Astrocyte (in vitro differentiated cells and primary cell): ENCODE data around the gene C19orf85. TPM values are rescaled to one million over a fixed set of nuclear protein-coding genes. Genes with fewer than 3 reads are reported as not detected.
A peak's percentile ranks its signal among the peaks of the same experiment; 100 is the strongest.

ENCODE experiments used
- DNase-seq: peaks from one replicate; pipeline ENCODE4 v3.0.0-alpha.2; 2010; ENCODE audit warnings: low read depth
- FAIRE-seq: peaks from 2 replicates; lab custom pipeline; 2011; peaks lifted over from hg19 to GRCh38; lab: Jason Lieb, UNC
- H2AFZ ChIP-seq: 2 replicates; pipeline ENCODE4 v1.6.0; 2012; ENCODE audit warnings: low read depth, low read length, inconsistent platforms
- H3K27ac ChIP-seq: 2 replicates; pipeline ENCODE4 v1.5.1; 2011; ENCODE audit warnings: low read depth, low read length, inconsistent platforms
- H3K27me3 ChIP-seq: 2 replicates; pipeline ENCODE4 v1.6.0; 2011; ENCODE audit warnings: low read length, inconsistent platforms; ENCODE audit not compliant: insufficient read depth
- H3K36me3 ChIP-seq: 2 replicates; pipeline ENCODE4 v1.5.1; 2011; ENCODE audit warnings: low read length, inconsistent platforms; ENCODE audit not compliant: insufficient read depth
- H3K4me1 ChIP-seq: 2 replicates; pipeline ENCODE4 v1.5.1; 2011; ENCODE audit warnings: low read length, inconsistent platforms; ENCODE audit not compliant: insufficient read depth
- H3K4me2 ChIP-seq: 2 replicates; pipeline ENCODE4 v1.6.0; 2012; ENCODE audit warnings: low read length, inconsistent platforms
- H3K4me3 ChIP-seq: 2 replicates; pipeline ENCODE4 v1.5.1; 2011; ENCODE audit warnings: low read depth, mild to moderate bottlenecking, low read length, inconsistent platforms; ENCODE audit not compliant: insufficient read depth
- H3K79me2 ChIP-seq: 2 replicates; pipeline ENCODE4 v1.6.0; 2012; ENCODE audit warnings: mild to moderate bottlenecking, low read length, inconsistent platforms; ENCODE audit not compliant: insufficient read depth
- H3K9ac ChIP-seq: 2 replicates; pipeline ENCODE4 v1.6.0; 2012; ENCODE audit warnings: mild to moderate bottlenecking, low read length, inconsistent platforms
- H3K9me3 ChIP-seq: 2 replicates; pipeline ENCODE4 v1.5.1; 2012; ENCODE audit warnings: low read depth, mild to moderate bottlenecking, low read length, inconsistent platforms; ENCODE audit not compliant: insufficient read depth
- H4K20me1 ChIP-seq: 2 replicates; pipeline ENCODE4 v1.6.0; 2012; ENCODE audit warnings: low read length, inconsistent platforms; ENCODE audit not compliant: insufficient read depth
- H3K27ac Mint-ChIP-seq: one replicate; pipeline ENCODE4 v1.8.0; 2021; ENCODE audit warnings: mild to moderate bottlenecking, mixed read lengths; ENCODE audit not compliant: unreplicated experiment
- H3K27me3 Mint-ChIP-seq: one replicate; pipeline ENCODE4 v1.8.0; 2021; ENCODE audit warnings: low read depth, mixed read lengths; ENCODE audit not compliant: unreplicated experiment
- H3K36me3 Mint-ChIP-seq: one replicate; pipeline ENCODE4 v1.8.0; 2021; ENCODE audit warnings: low read depth, mixed read lengths; ENCODE audit not compliant: unreplicated experiment
- H3K4me1 Mint-ChIP-seq: one replicate; pipeline ENCODE4 v1.8.0; 2021; ENCODE audit warnings: low read depth, mixed read lengths; ENCODE audit not compliant: unreplicated experiment
- H3K4me3 Mint-ChIP-seq: one replicate; pipeline ENCODE4 v1.8.0; 2021; ENCODE audit warnings: mild to moderate bottlenecking, moderate library complexity, mixed read lengths; ENCODE audit not compliant: unreplicated experiment
- H3K9me3 Mint-ChIP-seq: one replicate; pipeline ENCODE4 v1.8.0; 2021; ENCODE audit warnings: mild to moderate bottlenecking, mixed read lengths; ENCODE audit not compliant: unreplicated experiment
- CTCF ChIP-seq: IDR thresholded peaks from 2 replicates; pipeline ENCODE4 v1.5.1; 2011; ENCODE audit warnings: low read depth, mild to moderate bottlenecking, inconsistent platforms, low read length, moderate library complexity; ENCODE audit not compliant: insufficient read depth
- EZH2 ChIP-seq: IDR thresholded peaks from 2 replicates; pipeline ENCODE4 v1.6.1; 2012; ENCODE audit warnings: mild to moderate bottlenecking, low read length, inconsistent platforms; ENCODE audit not compliant: insufficient read depth
- total RNA-seq: library from RNA; stranded (reverse); gene quantifications from 2 replicates; pipeline ENCODE4 v1.2.1, GENCODE V29; 2021

The C19orf85 gene
- total RNA-seq, 1 donor from 2014 or later = not detected

DNA sequence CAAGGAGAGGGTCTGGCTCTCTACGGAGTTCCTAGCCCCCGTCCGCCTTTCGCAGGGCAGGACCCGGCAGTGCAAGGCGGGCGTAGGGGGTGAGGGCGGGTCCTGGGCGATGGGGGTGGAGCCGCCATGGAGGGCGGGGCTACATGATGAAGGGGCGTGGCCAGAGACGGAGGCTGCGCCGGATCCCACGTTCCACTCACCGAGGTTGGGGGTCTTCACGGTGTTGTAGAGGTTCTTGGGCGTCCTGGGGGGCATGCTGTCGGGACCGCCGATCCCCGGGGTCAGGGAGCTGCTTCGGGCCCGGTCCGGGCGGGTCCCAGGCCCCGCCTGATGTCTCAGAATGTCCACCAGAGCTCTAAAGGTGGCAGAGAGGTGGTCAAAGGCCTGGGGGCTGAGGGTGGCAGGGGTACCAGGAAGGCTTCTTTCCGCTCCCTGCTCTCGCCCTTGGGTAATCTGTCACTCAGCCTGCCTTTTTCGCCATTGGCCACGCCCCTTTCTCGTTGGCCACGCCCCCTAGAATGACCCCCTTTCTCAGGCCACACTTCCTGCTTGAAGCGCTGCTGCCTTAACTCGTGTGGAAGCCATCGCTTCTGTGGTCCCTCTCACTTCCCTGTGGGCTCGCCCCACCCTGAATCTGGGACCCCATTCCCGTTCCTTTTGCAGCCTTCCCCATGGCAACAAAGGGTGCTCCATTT lies 24.0 kb downstream of the C19orf85 start:
- no peak for DNase-seq
- Mint-ChIP-seq H3K9me3 (peaks cover 10% of the 10 kb centered on the region), H3K36me3 (no peaks in the 10 kb centered on the region), H3K4me3 (peak overlapping the region; percentile 12), H3K27ac (no peak overlapping the region), H3K27me3 (peaks cover 73% of the 10 kb centered on the region), H3K4me1 (no peaks in the 10 kb centered on the region)
- no peaks in the 10 kb centered on the region for H3K79me2 ChIP-seq
- H4K20me1 ChIP-seq = no peaks in the 10 kb centered on the region
- H3K9me3 ChIP-seq = peaks cover 4% of the 10 kb centered on the region
- no peak overlapping the region for H3K4me2 ChIP-seq
- H3K36me3 ChIP-seq = no peaks in the 10 kb centered on the region
- H2AFZ ChIP-seq = no peak overlapping the region
- H3K4me3 ChIP-seq = no peak overlapping the region
- H3K27me3 ChIP-seq = peaks cover 48% of the 10 kb centered on the region
- H3K9ac ChIP-seq = no peak overlapping the region
- TF ChIP-seq CTCF = no peak
- TF ChIP-seq EZH2 = no peak
- no peak for FAIRE-seq
- H3K4me1 ChIP-seq = no peaks in the 10 kb centered on the region
- no peak overlapping the region for H3K27ac ChIP-seq

DNA sequence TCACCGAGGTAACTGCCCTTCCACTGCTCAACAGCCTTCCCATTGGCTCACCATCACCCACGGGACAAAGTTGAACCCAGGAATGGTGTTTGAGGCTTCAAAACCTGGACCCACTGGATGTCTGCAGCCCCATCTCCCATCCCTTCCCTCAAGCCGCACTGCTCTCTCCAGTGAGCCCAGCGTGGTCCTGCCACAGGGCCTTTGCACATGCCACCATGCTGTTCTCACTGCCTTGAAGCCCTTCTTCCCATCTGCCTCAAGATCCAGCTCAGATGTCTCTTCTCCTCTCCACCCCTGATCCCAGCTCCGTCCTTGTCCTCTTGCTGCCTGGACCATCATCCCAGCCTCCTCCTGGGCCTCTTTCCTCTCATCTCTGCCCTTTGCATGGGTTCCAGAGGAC lies 25.5 kb downstream of the C19orf85 start:
- Histone ChIP-seq H3K4me1 (no peaks in the 10 kb centered on the region), H2AFZ (no peak overlapping the region), H3K4me3 (no peak overlapping the region), H4K20me1 (no peaks in the 10 kb centered on the region), H3K4me2 (no peak overlapping the region), H3K36me3 (no peaks in the 10 kb centered on the region), H3K27ac (no peak overlapping the region), H3K27me3 (peaks cover 37% of the 10 kb centered on the region), H3K79me2 (no peaks in the 10 kb centered on the region), H3K9me3 (peaks cover 4% of the 10 kb centered on the region), H3K9ac (no peak overlapping the region)
- Mint-ChIP-seq H3K36me3 (no peaks in the 10 kb centered on the region), H3K27ac (no peak overlapping the region), H3K27me3 (peaks cover 58% of the 10 kb centered on the region), H3K4me3 (peak overlapping the region; percentile 57), H3K4me1 (no peaks in the 10 kb centered on the region), H3K9me3 (peaks cover 10% of the 10 kb centered on the region)
- FAIRE-seq (no peak), DNase-seq (no peak)
- TF ChIP-seq CTCF = no peak
- no peak for TF ChIP-seq EZH2

- no peak overlapping the region for H3K9ac ChIP-seq
- no peaks in the 10 kb centered on the region for H3K4me1 ChIP-seq
- no peak overlapping the region for H3K4me2 ChIP-seq
- Mint-ChIP-seq H3K36me3 (no peaks in the 10 kb centered on the region), H3K27ac (no peak overlapping the region), H3K9me3 (peaks cover 10% of the 10 kb centered on the region), H3K27me3 (peaks cover 45% of the 10 kb centered on the region), H3K4me1 (no peaks in the 10 kb centered on the region), H3K4me3 (peak overlapping the region; percentile 45)
- H2AFZ ChIP-seq = no peak overlapping the region
- H3K27ac ChIP-seq = no peak overlapping the region
- DNase-seq = peak; percentile 31
- no peaks in the 10 kb centered on the region for H3K36me3 ChIP-seq
- TF ChIP-seq CTCF = no peak
- no peak for TF ChIP-seq EZH2
- no peaks in the 10 kb centered on the region for H4K20me1 ChIP-seq
- peaks cover 35% of the 10 kb centered on the region for H3K27me3 ChIP-seq
- H3K9me3 ChIP-seq = peaks cover 8% of the 10 kb centered on the region
- H3K79me2 ChIP-seq = no peaks in the 10 kb centered on the region
- no peak overlapping the region for H3K4me3 ChIP-seq
- FAIRE-seq = no peak
These were observed 27.1 kb downstream of the C19orf85 start for GRCh38 chr19:55437410-55437809.
